Measurements from ENCODE around the gene TIMM29.

The TIMM29 gene

DNA sequence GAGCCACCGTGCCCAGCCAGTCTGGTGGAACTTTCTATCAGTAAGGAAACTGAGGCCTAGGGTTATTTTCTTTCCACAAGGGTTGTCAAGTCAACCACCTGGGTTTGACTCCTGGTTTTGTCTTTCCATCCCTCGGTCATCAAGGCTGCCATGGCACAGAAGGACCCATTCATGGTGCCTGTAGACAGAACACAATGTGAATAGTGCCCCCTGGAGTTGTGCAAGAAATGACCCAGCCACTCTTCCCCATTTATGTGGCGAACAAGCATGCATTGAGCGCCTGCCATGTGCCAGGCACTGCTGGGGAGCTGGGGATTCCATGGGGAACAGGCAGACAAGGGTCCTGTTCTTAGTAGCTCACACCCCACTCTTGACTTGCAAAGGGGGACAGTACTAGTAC is 36.3 kb downstream of the TIMM29 start:
- H3K4me3 ChIP-seq (ENCODE audit: low read depth, low read length), result no peak overlapping the region
- TF ChIP-seq, protein P1, sequence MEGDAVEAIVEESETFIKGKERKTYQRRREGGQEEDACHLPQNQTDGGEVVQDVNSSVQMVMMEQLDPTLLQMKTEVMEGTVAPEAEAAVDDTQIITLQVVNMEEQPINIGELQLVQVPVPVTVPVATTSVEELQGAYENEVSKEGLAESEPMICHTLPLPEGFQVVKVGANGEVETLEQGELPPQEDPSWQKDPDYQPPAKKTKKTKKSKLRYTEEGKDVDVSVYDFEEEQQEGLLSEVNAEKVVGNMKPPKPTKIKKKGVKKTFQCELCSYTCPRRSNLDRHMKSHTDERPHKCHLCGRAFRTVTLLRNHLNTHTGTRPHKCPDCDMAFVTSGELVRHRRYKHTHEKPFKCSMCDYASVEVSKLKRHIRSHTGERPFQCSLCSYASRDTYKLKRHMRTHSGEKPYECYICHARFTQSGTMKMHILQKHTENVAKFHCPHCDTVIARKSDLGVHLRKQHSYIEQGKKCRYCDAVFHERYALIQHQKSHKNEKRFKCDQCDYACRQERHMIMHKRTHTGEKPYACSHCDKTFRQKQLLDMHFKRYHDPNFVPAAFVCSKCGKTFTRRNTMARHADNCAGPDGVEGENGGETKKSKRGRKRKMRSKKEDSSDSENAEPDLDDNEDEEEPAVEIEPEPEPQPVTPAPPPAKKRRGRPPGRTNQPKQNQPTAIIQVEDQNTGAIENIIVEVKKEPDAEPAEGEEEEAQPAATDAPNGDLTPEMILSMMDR (IDR thresholded peaks at IDR 0.05; ENCODE audit: borderline replicate concordance, insufficient read depth, low read depth, low read length), result no peak

DNA sequence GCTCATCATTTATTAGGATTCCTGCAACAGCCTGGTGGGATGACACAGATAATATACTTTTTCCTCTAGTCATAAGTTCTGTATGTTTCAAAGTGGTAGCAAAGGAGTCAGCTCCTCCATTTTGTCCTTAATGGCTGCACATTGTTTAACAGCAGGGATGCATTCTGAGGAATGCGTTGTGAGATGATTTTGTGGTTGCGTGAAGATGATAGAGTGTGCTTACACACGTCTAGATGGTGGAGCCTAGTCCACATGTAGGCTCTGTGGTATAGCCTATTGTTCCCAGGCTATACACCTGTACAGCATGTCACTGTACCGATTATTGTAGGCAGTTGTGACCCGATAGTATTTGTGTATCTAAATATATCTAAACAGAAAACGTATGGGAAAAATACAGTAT is 36.8 kb downstream of the TIMM29 start:
- H3K4me3 ChIP-seq (ENCODE audit: low read depth, low read length), result no peak overlapping the region
- TF ChIP-seq, protein P1 (IDR thresholded peaks at IDR 0.05; ENCODE audit: borderline replicate concordance, insufficient read depth, low read depth, low read length), result no peak

DNA sequence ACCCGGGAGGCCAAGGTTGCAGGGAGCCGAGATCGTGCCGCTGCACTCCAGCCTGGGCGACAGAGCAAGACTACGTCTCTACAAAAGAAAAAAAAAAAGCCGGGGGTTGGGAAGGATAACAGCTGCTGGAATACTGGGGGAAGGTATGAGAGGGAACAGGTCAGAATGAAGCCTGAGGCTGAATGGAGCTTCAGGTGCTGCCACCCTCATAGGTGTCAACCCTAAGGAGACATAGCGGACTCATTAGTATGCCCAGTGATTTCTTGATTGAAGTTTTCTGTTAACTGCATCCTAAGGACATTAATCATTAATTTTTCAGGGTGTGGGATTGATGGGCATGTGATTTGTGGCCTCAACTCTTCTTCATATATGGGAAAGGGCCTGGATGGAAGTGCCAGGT is 38.2 kb downstream of the TIMM29 start:
- no peak overlapping the region for H3K4me3 ChIP-seq (ENCODE audit: low read depth, low read length)
- TF ChIP-seq, protein P1 (IDR thresholded peaks at IDR 0.05; ENCODE audit: borderline replicate concordance, insufficient read depth, low read depth, low read length), result no peak

DNA sequence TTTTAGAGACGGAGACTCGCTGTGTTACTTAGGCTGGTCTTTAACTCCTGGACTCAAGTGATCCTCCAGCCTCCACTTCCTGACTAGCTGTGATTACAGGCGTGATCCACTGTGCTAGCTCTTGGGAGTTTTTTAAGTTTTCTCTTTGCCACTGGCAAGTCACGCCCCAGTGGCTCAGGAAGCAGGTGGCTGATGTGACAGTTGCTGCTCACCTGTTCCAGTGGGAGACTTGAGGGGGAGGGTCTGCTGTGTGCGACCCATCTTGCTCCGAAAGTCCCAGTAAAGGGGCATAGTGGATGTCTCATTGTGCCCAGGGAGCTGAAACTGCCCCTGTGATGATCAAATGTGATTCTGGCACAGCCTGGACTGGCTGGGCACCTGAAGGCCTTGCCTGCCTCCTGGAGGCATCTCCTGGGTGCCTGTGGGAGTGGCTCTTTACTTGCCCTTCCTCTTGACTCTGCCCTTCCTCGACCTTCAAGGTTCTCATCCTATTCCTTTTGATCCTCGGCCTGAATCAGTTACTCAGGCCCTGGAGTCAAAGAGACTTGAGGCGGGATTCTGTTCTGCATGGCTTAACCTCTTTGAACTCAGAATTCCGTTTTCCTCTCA is 40.0 kb downstream of the TIMM29 start:
- peak overlapping the region; percentile 31 for H3K4me3 ChIP-seq (ENCODE audit: low read depth, low read length)
- TF ChIP-seq, protein P1 (IDR thresholded peaks at IDR 0.05; ENCODE audit: borderline replicate concordance, insufficient read depth, low read depth, low read length), result no peak

DNA sequence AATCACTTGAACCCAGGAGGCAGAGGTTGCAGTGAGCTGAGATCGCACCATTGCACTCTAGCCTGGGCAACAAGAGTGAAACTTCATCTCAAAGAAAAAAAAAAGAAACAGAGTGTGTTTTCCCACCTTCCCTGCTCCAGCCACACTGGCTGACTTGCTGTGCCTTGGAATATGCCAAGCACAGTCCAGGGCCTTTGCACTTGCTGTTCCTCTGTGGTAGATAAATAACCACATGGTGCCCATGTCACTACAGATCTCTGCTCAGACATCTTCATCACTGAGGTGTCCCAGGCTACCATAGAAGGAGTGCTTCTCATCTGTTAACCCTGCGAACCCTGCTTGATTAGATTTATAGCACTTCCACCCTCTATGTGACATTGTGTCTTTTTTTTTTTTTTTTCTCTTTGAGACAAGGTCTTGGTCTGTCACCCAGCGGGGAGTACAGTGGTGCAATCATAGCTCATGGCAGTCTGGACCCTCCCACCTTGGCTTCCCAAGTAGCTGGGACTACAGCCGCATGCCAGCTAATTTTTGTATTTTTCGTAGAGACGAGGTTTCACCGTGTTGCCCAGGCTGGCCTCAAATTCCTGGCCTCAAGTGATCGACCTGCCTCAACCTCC is 42.6 kb downstream of the TIMM29 start:
- TF ChIP-seq, protein P1 (IDR thresholded peaks at IDR 0.05; ENCODE audit: borderline replicate concordance, insufficient read depth, low read depth, low read length), result no peak
- no peak overlapping the region for H3K4me3 ChIP-seq (ENCODE audit: low read depth, low read length)

DNA sequence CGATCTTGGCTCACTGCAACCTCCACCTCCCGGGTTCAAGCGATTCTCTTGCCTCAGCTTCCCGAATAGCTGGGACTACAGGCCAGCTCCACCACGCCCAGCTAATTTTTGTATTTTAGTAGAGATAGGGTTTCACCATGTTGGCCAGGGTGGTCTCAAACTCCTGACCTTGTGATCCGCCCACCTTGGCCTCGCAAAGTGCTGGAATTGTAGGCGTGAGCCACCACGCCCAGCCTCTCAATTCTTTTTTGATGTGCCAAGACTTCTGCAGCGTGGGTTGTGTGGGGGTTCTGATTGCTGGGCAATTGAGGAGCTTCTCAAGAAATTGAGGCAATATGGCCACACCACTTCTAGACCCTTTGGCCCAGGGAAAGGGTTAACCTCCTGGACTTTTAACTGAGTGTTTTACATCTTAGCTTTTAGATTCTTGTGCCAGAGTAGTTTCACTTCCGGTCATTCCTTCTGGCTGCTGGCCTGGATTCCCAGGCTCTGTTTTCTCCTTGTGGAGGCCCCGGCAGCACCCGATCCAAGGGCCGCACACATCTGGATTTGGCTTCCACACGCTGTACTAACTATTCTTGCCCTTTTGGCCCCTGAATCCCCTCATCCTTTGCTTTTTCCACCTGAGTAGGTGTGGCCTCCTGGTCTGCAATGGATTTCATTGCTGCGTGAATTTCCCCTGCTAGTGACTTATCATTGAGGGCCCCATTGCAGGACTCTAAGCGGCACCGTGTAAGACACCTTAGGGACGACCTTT is 46.9 kb downstream of the TIMM29 start:
- TF ChIP-seq, protein P1 (IDR thresholded peaks at IDR 0.05; ENCODE audit: borderline replicate concordance, insufficient read depth, low read depth, low read length), result no peak
- H3K4me3 ChIP-seq (ENCODE audit: low read depth, low read length), result no peak overlapping the region

Measured in GM12875 (cell line).